Measurements from ENCODE around the gene RNPEPL1.

DNA sequence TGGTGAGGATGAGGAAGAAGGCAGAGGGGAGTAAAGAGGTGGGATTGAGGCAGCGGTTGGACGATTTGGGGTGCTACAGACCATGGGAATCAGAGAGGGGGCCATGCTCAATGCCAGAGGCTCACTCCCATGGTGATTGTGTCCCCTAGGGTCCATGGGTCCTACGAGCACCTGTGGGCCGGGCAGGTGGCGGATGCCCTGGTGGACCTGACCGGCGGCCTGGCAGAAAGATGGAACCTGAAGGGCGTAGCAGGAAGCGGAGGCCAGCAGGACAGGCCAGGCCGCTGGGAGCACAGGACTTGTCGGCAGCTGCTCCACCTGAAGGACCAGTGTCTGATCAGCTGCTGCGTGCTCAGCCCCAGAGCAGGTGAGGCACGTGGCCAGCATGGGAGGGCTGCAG is 23.5 kb downstream of the RNPEPL1 start:
- TF ChIP-seq, protein P1, sequence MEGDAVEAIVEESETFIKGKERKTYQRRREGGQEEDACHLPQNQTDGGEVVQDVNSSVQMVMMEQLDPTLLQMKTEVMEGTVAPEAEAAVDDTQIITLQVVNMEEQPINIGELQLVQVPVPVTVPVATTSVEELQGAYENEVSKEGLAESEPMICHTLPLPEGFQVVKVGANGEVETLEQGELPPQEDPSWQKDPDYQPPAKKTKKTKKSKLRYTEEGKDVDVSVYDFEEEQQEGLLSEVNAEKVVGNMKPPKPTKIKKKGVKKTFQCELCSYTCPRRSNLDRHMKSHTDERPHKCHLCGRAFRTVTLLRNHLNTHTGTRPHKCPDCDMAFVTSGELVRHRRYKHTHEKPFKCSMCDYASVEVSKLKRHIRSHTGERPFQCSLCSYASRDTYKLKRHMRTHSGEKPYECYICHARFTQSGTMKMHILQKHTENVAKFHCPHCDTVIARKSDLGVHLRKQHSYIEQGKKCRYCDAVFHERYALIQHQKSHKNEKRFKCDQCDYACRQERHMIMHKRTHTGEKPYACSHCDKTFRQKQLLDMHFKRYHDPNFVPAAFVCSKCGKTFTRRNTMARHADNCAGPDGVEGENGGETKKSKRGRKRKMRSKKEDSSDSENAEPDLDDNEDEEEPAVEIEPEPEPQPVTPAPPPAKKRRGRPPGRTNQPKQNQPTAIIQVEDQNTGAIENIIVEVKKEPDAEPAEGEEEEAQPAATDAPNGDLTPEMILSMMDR (IDR thresholded peaks at IDR 0.05; ENCODE audit: low read depth, low read length): no peak
- no peak for TF ChIP-seq POLR2A (IDR thresholded peaks at IDR 0.05; ENCODE audit: extremely low read depth, insufficient read length)
- no peak for TF ChIP-seq MYC (IDR thresholded peaks at IDR 0.05; ENCODE audit: low read depth, low read length)
- no peak for TF ChIP-seq MAX (IDR thresholded peaks at IDR 0.05; ENCODE audit: low read depth, low read length)

All from NB4 (cell line).